K562 (cell line): Measurements from ENCODE around the gene C6orf47. TPM values are rescaled to one million over a fixed set of nuclear protein-coding genes. Genes with fewer than 3 reads are reported as not detected.
A peak's percentile ranks its signal among the peaks of the same experiment; 100 is the strongest.

ENCODE experiments used
- ATF3 ChIP-seq, 2 experiments: fragments of 450-650 bp in 1 of 2; sonication (generic) in 1 of 2; formaldehyde crosslinking in 1 of 2; IDR thresholded peaks in 1 of 2; conservative IDR thresholded peaks in 1 of 2; 2 replicates each; pipeline versions ENCODE4 v1.6.1 to v1.8.1; 2016 to 2023; ENCODE audit warnings: mild to moderate bottlenecking in 2 of 2, moderate library complexity in 2 of 2, inconsistent platforms in 1 of 2, missing genetic modification reagents in 1 of 2
- CHD2 ChIP-seq: IDR thresholded peaks from 2 replicates; pipeline ENCODE4 v1.6.1; 2011; ENCODE audit warnings: low read depth, low read length
- CREBBP ChIP-seq: IDR thresholded peaks from one replicate; pipeline ENCODE4 v1.6.1; 2012; ENCODE audit warnings: low read depth, mild to moderate bottlenecking, control low read depth, inconsistent platforms, low read length
- DEAF1 ChIP-seq: fragments of 450-650 bp; formaldehyde crosslinking; IDR thresholded peaks from 2 replicates; pipeline ENCODE4 v1.4.0; 2020; ENCODE audit warnings: mild to moderate bottlenecking, moderate library complexity
- ELF1 ChIP-seq: fragments of 200-800 bp; sonication (Bioruptor generic); IDR thresholded peaks from 2 replicates; pipeline ENCODE4 v1.6.1; 2016; ENCODE audit warnings: missing genetic modification characterization, missing compliant biosample characterization
- ELF2 ChIP-seq: fragments of 250-450 bp; sonication (Bioruptor Pico); IDR thresholded peaks from 2 replicates; pipeline ENCODE4 v1.5.0; 2021; ENCODE audit warnings: mild to moderate bottlenecking
- ETS2 ChIP-seq: IDR thresholded peaks from 2 replicates; pipeline ENCODE4 v1.6.1; 2016; ENCODE audit warnings: borderline replicate concordance, missing genetic modification characterization, mild to moderate bottlenecking, moderate library complexity, missing compliant biosample characterization; ENCODE audit not compliant: poor library complexity, severe bottlenecking
- FOS ChIP-seq: IDR thresholded peaks from 3 replicates; pipeline ENCODE4 v1.6.1; 2011; ENCODE audit not compliant: insufficient read length; ENCODE audit errors: extremely low read depth
- FOXA3 ChIP-seq, 2 experiments: fragments of 450-650 bp in 1 of 2; sonication (generic) in 1 of 2; formaldehyde crosslinking; IDR thresholded peaks in 1 of 2; conservative IDR thresholded peaks in 1 of 2; 2 replicates each; pipeline versions ENCODE4 v1.4.0 to v1.8.0; 2020 to 2022; ENCODE audit warnings: mild to moderate bottlenecking in 2 of 2, missing genetic modification reagents in 1 of 2
- FOXP1 ChIP-seq: sonication (generic); formaldehyde crosslinking; IDR thresholded peaks from 2 replicates; pipeline ENCODE4 v1.8.0; 2022; ENCODE audit warnings: mild to moderate bottlenecking, missing genetic modification reagents
- GATAD2B ChIP-seq: fragments of 450-650 bp; IDR thresholded peaks from 2 replicates; pipeline ENCODE4 v1.6.1; 2017; ENCODE audit warnings: mild to moderate bottlenecking, borderline replicate concordance
- HBP1 ChIP-seq: fragments of 450-650 bp; formaldehyde crosslinking; IDR thresholded peaks from 2 replicates; pipeline ENCODE4 v1.4.0; 2022; ENCODE audit warnings: missing genetic modification characterization
- IFI16 ChIP-seq: fragments of 250-450 bp; sonication (Bioruptor Pico); IDR thresholded peaks from 2 replicates; pipeline ENCODE4 v2.1.2; 2022; ENCODE audit warnings: mild to moderate bottlenecking, inconsistent platforms
- KHSRP ChIP-seq: fragments of 450-650 bp; IDR thresholded peaks from 2 replicates; pipeline ENCODE4 v1.6.1; 2017
- SFPQ ChIP-seq: fragments of 200-400 bp; formaldehyde crosslinking; IDR thresholded peaks from 2 replicates; pipeline ENCODE4 v1.6.1; 2017; ENCODE audit warnings: mild to moderate bottlenecking, low read depth, low read length, moderate library complexity
- SIN3B ChIP-seq: fragments of 450-650 bp; IDR thresholded peaks from 2 replicates; pipeline ENCODE4 v1.6.1; 2017; ENCODE audit warnings: low read depth, mild to moderate bottlenecking, moderate library complexity
- SMAD2 ChIP-seq: fragments of 150-350 bp; IDR thresholded peaks from 2 replicates; pipeline ENCODE4 v1.6.1; 2014; ENCODE audit warnings: low read depth, mild to moderate bottlenecking, low read length
- ZBTB8A ChIP-seq: fragments of 450-650 bp; IDR thresholded peaks from 2 replicates; pipeline ENCODE4 v1.6.1; 2018; ENCODE audit warnings: mild to moderate bottlenecking, moderate library complexity; ENCODE audit not compliant: partially characterized antibody
- ZNF212 ChIP-seq: fragments of 450-650 bp; formaldehyde crosslinking; IDR thresholded peaks from 2 replicates; pipeline ENCODE4 v1.4.0; 2020; ENCODE audit warnings: mild to moderate bottlenecking
- ZNF23 ChIP-seq: fragments of 250-450 bp; sonication (Bioruptor Pico); IDR thresholded peaks from 2 replicates; pipeline ENCODE4 v1.4.0; 2020; ENCODE audit warnings: mild to moderate bottlenecking
- ZNF507 ChIP-seq: conservative IDR thresholded peaks from 2 replicates; pipeline ENCODE4 v1.6.1; 2017; ENCODE audit warnings: missing genetic modification characterization, missing compliant biosample characterization
- polyA plus RNA-seq, 8 experiments: library from polyadenylated mRNA; depleted of rRNA in 4 of 8; stranded (reverse) in 5 of 8; unstranded in 3 of 8; fragments of >200 nt; fragmentation: Nextera tagmentation in 2 of 8; fragmentation: Illumina TruSeq in 1 of 8; extraction: Ambion mirVana in 2 of 8; extraction: Trizol in 1 of 8; gene quantifications; 2 replicates each; pipeline versions ENCODE4 v1.2.1 to v1.2.3, GENCODE V29; 2011 to 2014; ENCODE audit warnings: inconsistent platforms in 1 of 8, missing spikeins in 1 of 8
- total RNA-seq, 7 experiments: library from RNA; depleted of rRNA in 6 of 7; stranded (reverse); fragments of >200 nt in 6 of 7; fragmentation: Illumina TruSeq in 2 of 7; extraction: Trizol in 2 of 7; gene quantifications; 2 replicates each; pipeline versions ENCODE4 v1.2.1 to v1.2.3, GENCODE V29; 2011 to 2021; ENCODE audit warnings: low replicate concordance in 1 of 7

C6orf47 gene
- total and polyA plus RNA-seq, 9 of the 15 experiments (the other 6 are each of a cell fraction or from before 2014, with no cell fraction given), result 0.14 to 43.8 (median 27.0) TPM

- TF ChIP-seq HBP1 (CRISPR knock-in tag) (no peak; the same call in 1 of the 2 replicates), ELF1 (tag) (peak; percentile 84), FOXA3 (CRISPR knock-in tag; conservative IDR thresholded peaks at IDR 0.05 in 1 of 2, IDR thresholded peaks at IDR 0.05 in 1 of 2) (peak in 1 of 2 experiments; percentile 44; a peak in 1 of 4 replicates), FOXP1 (CRISPR knock-in tag) (peak; percentile 92), SMAD2 (no peak), ELF2 (CRISPR knock-in tag) (no peak; the same call in none of the 2 replicates), ZNF23 (no peak), KHSRP (no peak; the same call in 1 of the 2 replicates), ZNF212 (CRISPR knock-in tag) (peak; percentile 84; the same call in 1 of the 2 replicates), IFI16 (CRISPR knock-in tag) (no peak), ATF3 (IDR thresholded peaks at IDR 0.05) (peak; percentile 93), ATF3 (CRISPR knock-in tag; conservative IDR thresholded peaks at IDR 0.05) (no peak), DEAF1 (peak; percentile 41), ZBTB8A (no peak), CHD2 (0 out of 2 replicates have a peak, but pooled peaks have one; percentile 24), SFPQ (no peak), GATAD2B (no peak), FOS (no peak), ETS2 (no peak), SIN3B (peak; percentile 66; the same call in 1 of the 2 replicates), CREBBP (no peak), ZNF507 (tag) (no peak)
Measured at GRCh38 chr6:31702819-31703716, 42.5 kb upstream of the C6orf47 start, which contains the start of gene ABHD16A (continued).
